ENCODE results near the gene ANTXR1.

Gene ANTXR1

GRCh38 chr2:69036926-69037325 is 23.9 kb downstream of the ANTXR1 start:
- no peak for DNase-seq

- DNase-seq = no peak
Observed at GRCh38 chr2:69041214-69041613, 28.2 kb downstream of the ANTXR1 start.

DNA sequence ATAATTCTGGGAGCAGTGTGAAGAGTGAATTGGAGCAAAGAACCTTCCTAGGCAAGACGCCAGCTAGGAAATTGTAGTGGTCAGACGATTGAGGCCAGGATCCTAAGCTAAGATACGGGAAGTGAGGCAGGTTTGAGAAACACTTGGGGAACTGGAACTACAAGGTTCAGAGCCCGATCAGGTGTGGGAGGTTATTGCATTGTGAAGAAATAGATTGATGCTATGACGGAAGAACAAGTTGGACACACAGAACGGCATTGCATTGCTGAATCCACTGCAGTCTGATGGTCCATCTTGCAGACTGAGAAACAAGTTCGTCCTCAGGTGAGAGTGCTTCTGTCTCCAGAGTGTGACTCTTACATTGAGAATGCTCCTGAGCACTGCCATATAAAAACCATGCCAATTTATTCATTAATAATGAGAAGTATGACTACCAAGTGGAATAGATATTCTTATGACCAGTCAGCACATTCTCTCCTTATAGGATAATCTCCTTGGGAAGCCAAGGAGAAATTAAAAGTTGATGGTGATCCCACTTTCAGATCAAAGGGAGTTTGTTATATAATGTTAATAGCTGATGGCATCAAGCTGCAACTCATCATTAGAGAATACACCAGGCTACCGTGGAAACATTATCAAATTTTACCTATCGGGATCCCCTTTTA is 30.9 kb downstream of the ANTXR1 start:
- DNase-seq = no peak

DNA sequence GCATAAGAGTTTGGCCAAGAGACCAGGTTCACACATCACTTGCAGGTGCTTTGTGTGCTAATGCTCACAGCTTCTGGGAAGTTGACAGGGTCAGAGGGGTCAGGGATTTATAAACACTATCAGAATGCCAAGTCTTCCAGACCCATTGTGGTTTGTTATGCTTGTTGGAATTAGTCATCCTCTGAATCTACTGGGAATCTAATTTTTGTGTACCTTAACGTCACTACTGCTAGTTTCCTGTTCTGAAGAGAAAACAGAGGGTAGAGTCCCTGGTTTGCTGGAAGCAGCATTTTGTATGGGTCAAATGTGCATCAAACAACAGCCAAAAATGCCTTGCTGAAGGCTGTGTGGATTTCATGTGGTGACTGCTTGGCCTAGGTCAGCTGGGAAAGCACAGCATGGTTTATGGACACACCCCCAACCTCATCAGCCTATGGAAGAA is 33.3 kb downstream of the ANTXR1 start:
- no peak for DNase-seq

DNA sequence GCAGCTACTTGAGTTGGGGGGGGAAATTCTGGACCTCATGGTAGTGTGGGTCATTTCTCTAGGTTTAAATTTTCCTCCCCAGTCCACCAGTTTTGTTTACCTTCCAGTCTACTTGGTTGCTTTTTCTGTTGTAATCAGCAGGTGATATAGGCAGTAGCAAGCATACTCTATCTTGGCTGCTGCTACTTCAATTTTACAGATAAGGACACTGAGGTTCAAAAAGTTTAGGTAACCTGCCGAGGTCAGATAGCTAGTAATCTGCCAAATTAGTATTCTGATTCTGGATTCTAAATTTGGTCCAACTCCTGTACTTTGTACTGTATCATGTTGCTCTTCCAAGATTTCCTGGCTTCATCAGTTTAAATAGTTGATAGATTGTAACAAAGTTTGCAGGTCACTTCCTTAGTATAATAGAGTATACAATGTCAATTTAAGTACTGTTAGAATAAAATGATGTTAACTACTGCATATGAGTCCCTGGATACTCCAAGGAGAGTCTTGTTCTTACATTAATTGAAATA is 34.7 kb downstream of the ANTXR1 start:
- DNase-seq = no peak

- DNase-seq = no peak
Observed at GRCh38 chr2:69050802-69051201, 37.8 kb downstream of the ANTXR1 start.

- no peak for DNase-seq
Observed at GRCh38 chr2:69053416-69053965, 40.5 kb downstream of the ANTXR1 start.

- DNase-seq = no peak
Observed at GRCh38 chr2:69054431-69054830, 41.5 kb downstream of the ANTXR1 start.

DNA sequence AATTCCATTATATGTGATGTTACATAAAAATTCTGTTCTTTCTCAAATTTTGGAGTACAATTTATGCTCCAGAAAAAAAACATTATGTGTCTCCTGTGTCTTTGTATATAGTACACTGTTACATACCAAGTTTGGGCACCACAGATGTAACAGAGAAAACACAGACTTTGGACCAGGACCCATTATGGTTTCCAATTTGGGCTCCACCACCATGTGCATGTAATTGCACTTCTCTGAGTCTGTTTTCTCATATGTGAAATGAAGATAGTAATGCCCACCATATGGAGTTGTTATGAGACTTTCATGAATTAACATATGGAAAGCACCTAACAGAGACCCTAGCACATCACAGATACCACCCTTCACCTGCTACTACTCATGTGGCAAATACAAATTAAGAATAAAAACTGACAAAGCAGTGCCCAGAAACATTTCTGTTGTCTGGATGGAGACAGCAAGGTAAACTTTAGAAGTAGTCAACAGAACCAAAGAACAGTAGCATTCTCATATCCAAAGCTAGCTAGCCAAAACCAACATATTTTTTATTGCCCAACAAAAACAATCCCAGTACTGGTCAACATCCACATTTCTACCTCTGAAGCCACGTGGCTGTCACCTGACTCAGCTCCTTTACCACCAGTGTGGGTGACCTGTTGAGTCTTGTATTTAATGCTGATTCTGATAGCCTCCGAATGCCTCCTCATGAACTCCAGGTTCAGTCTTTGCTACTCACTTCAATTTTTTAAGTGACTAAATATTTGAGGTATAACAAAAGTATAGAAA is 42.9 kb downstream of the ANTXR1 start:
- DNase-seq = no peak

- DNase-seq = no peak
Observed at GRCh38 chr2:69057660-69058059, 44.7 kb downstream of the ANTXR1 start.

DNA sequence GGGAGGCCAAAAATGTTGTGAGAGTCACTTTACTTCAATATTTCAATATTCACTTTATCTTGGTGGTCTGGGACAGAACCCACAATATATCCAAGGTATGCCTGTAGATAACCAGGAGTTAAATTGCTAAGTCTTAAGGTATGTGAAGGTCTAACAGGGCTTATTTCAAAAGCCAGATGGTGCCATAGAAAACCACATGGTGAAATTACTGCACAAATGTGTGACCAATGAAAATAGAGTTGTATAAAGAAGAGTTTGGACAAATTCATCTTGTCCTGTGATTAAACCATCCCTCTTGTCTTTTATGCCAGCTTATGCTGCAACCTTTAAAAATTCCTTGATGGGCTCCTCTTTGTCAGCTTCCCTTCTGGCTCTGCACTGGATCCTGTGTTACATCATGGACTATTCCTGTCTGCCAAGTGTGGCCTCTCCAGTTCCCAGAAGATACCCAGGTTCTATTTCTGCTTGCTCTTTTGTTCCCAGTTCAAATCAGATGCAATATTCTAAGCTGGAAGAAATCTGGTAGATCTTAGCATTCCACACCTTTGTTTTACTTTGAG is 46.8 kb downstream of the ANTXR1 start:
- DNase-seq = no peak

- no peak for DNase-seq
Observed at GRCh38 chr2:69060938-69061501, 48.0 kb downstream of the ANTXR1 start.

GRCh38 chr2:69061525-69061924 is 48.5 kb downstream of the ANTXR1 start:
- DNase-seq = no peak

DNA sequence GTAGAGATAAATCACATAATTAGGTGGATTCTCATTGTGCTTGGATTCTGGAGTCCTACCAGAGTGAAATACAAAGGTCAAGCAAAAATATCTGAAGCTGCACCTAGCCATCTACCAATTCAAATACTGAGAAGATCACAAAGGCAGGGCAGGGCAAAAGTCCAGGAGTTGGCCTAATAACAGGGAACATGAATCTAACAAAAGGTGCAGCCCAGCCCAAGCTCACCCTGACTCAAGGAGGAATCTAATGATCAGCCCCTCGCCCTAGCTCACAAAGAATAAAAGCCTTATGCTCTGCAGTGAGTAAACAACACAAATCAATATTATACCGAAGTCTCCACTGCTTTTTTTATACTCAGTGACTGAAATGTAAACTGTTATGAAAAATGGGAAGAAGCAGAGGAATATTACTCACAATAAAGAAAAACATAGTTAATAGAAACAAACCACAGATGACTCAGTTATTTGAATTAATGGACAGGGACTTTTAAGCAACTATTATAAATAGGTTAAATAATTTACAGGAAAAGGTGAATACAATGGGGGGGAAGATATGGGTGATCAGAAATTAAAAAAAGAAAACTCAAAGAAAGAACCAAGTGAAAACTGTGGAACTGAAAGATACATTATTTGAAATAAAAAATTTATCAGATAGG is 49.5 kb downstream of the ANTXR1 start:
- no peak for DNase-seq

- DNase-seq = no peak
Observed at GRCh38 chr2:69065735-69066336, 52.9 kb downstream of the ANTXR1 start.

GRCh38 chr2:69067026-69067630 is 54.1 kb downstream of the ANTXR1 start:
- no peak for DNase-seq

- DNase-seq = no peak
Observed at GRCh38 chr2:69067866-69068265, 54.9 kb downstream of the ANTXR1 start.

DNA sequence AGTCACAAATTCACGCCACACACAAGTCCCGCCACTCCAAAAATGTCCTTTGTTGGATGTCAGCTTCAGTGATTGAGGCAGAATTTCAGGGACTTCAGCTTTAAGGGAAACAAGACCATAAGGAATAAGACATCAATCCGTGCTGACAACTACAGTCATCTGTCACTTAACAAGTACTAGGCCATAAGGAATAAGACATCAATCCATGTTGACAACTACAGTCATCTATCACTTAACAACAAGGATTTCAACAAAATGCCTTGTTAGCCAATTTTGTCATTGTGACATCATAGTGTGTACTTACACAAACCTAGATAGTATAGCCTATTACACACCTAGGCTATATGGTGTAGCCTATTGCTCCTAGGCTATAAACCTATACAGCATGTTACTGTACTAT is 58.0 kb downstream of the ANTXR1 start:
- no peak for DNase-seq

- no peak for DNase-seq
Observed at GRCh38 chr2:69073928-69074570, 61.1 kb downstream of the ANTXR1 start.

DNA sequence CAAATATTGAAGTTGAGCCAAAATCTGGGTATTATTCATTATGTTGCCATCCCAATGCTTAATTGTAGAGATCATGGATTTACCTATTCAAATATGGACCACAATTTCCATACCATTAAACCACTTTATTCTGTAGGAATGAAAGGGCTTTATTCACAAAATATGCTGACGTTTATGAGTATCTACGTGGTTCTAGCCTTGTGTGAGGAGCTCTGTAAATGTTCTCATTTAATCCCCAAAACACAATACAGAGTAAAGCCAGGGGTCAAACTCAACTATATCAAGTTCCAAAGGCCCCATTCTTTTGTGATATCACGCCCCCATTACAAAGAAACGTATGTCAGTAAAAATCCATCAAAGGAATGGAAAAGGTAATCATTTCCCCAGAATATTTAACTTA is 61.9 kb downstream of the ANTXR1 start:
- DNase-seq = no peak

DNA sequence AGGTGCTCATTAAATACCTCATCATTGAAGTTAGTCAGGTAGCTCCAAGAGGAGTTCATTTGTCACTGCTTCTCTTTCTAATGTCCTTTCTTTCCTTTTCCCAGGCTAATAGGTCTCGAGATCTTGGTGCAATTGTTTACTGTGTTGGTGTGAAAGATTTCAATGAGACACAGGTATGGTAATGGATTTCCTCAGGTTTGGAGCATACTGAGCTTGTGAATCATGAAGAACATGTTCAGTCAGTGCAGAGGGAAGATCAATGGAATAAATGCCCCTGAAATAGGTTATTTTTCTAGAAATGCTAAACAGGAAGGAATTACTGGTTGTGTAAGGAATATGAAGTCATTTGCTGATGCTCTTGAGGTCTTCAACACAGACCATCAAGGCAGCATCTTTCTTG is 62.5 kb downstream of the ANTXR1 start:
- no peak for DNase-seq

All from SHP77 treated with DMSO at 0.1 percent for 48 hours (cell line).